NK-92 treated with Interleukin-12 subunit alpha and Interleukin-12 subunit beta, amount 100 ng/mL, for 24 hours (cell line): Measurements from ENCODE around the gene F2RL1.
"Not testable (repeated sequence)": the region's sequence is repeated elsewhere in the genome, so short reads cannot be mapped to it uniquely, and the experiment has no call there.

Source experiments
- DNase-seq: peaks from one replicate; lab custom pipeline; 2025; lab: John Stamatoyannopoulos, UW

The F2RL1 gene

GRCh38 chr5:76807296-76807695 lies 11.5 kb upstream of the F2RL1 start:
- DNase-seq = no peak

- no peak for DNase-seq
Measured at GRCh38 chr5:76808141-76808691, 10.6 kb upstream of the F2RL1 start.

- DNase-seq = no peak
Measured at GRCh38 chr5:76809141-76809540, 9.7 kb upstream of the F2RL1 start.

- DNase-seq = no peak
Measured at GRCh38 chr5:76810236-76810635, 8.6 kb upstream of the F2RL1 start.

GRCh38 chr5:76811214-76811613 lies 7.6 kb upstream of the F2RL1 start:
- no peak for DNase-seq

- DNase-seq = not testable (repeated sequence)
Measured at GRCh38 chr5:76812209-76812608, 6.6 kb upstream of the F2RL1 start.

GRCh38 chr5:76813982-76814562 lies 4.8 kb upstream of the F2RL1 start:
- DNase-seq = no peak

- DNase-seq = no peak
Measured at GRCh38 chr5:76816110-76816831, 2.6 kb upstream of the F2RL1 start.

- DNase-seq = no peak
Measured at GRCh38 chr5:76819851-76820525, 1.2 kb downstream of the F2RL1 start.

- DNase-seq = no peak
Measured at GRCh38 chr5:76820526-76820890, 1.7 kb downstream of the F2RL1 start.

- no peak for DNase-seq
Measured at GRCh38 chr5:76821136-76821535, 2.3 kb downstream of the F2RL1 start.

- not testable (repeated sequence) for DNase-seq
Measured at GRCh38 chr5:76822105-76822731, 3.4 kb downstream of the F2RL1 start.

- DNase-seq = not testable (repeated sequence)
Measured at GRCh38 chr5:76826416-76826815, 7.6 kb downstream of the F2RL1 start.

- no peak for DNase-seq
Measured at GRCh38 chr5:76831110-76831452, 12.3 kb downstream of the F2RL1 start.

GRCh38 chr5:76836181-76836580 lies 17.4 kb downstream of the F2RL1 start:
- no peak for DNase-seq

GRCh38 chr5:76836585-76836984 lies 17.8 kb downstream of the F2RL1 start:
- DNase-seq = no peak

- DNase-seq = no peak
Measured at GRCh38 chr5:76838481-76839261, 19.8 kb downstream of the F2RL1 start.

GRCh38 chr5:76841361-76841760 lies 22.5 kb downstream of the F2RL1 start:
- DNase-seq = no peak

- DNase-seq = no peak
Measured at GRCh38 chr5:76845890-76846289, 27.1 kb downstream of the F2RL1 start.

GRCh38 chr5:76849419-76850291 lies 30.8 kb downstream of the F2RL1 start, which contains the start of gene S100Z:
Gene S100Z, plus strand, starts transcription at chr5:76850014. Its CDS starts 25,346 bp downstream, at chr5:76875360.
- no peak for DNase-seq
